ENCODE data around the gene ROM1.

DNA sequence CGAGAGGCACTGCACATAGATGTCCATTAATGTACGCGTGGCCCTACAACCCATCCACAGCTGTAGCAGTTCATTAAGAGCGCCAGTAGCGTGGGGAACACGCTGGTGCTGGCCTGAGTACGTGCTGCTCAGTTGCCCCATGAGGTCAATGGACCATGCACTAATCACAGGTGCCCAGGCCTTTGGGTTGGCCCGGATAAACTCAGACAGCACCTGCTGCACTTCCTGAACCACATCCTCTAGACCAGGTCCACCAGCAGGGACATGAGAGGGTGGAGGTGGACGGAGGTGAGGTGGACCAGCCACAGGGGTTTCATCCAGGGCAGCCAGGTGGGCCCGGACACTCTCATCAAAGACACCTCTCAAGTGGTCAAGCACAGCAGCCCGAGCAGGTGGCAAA, 36.4 kb downstream of the ROM1 start:
- TF ChIP-seq SUZ12 (IDR thresholded peaks at IDR 0.05; ENCODE audit: extremely low read depth, insufficient read depth, insufficient read length) (no peak), YY1 (IDR thresholded peaks at IDR 0.05; ENCODE audit: insufficient read depth, insufficient read length) (no peak)

Data from NT2/D1 (cell line).